Trophoblast cell (in vitro differentiated cells and primary cell): Measurements from ENCODE around the gene LAMA3.

ENCODE experiments used
- DNase-seq, 2 donors: peaks; one replicate each; pipeline ENCODE4 v3.0.0-alpha.2; 2016
- H2AFZ ChIP-seq: 2 replicates; pipeline ENCODE4 v1.6.1; 2013; ENCODE audit warnings: low read length, moderate library complexity, mild to moderate bottlenecking; ENCODE audit not compliant: insufficient read depth, poor library complexity
- H2AK5ac ChIP-seq: 2 replicates; pipeline ENCODE4 v1.6.1; 2013; ENCODE audit warnings: mild to moderate bottlenecking, low read length
- H2BK120ac ChIP-seq: 2 replicates; pipeline ENCODE4 v1.6.1; 2013; ENCODE audit warnings: low read length, mild to moderate bottlenecking, moderate library complexity; ENCODE audit not compliant: insufficient read depth, poor library complexity
- H2BK12ac ChIP-seq: 2 replicates; pipeline ENCODE4 v1.6.1; 2013; ENCODE audit warnings: mild to moderate bottlenecking, low read length, moderate library complexity
- H2BK5ac ChIP-seq: 2 replicates; pipeline ENCODE4 v1.6.1; 2013; ENCODE audit warnings: low read length, low read depth, moderate library complexity, mild to moderate bottlenecking; ENCODE audit not compliant: poor library complexity
- H3K14ac ChIP-seq: 2 replicates; pipeline ENCODE4 v1.6.1; 2013; ENCODE audit warnings: mild to moderate bottlenecking, low read length
- H3K18ac ChIP-seq: 2 replicates; pipeline ENCODE4 v1.6.1; 2013; ENCODE audit warnings: mild to moderate bottlenecking, low read length
- H3K23ac ChIP-seq: 2 replicates; pipeline ENCODE4 v1.6.1; 2013; ENCODE audit warnings: low read length
- H3K27ac ChIP-seq: 2 replicates; pipeline ENCODE4 v1.5.1; 2013; ENCODE audit warnings: low read depth, mild to moderate bottlenecking, inconsistent platforms, low read length, moderate library complexity
- H3K27me3 ChIP-seq: 2 replicates; pipeline ENCODE4 v1.6.1; 2013; ENCODE audit warnings: inconsistent platforms, mild to moderate bottlenecking, low read length, moderate library complexity; ENCODE audit not compliant: insufficient read depth
- H3K36me3 ChIP-seq, 2 experiments: 1 replicate in 1 of 2; 2 replicates in 1 of 2; pipeline ENCODE4 v1.6.1; 2013; ENCODE audit warnings: low read length in 2 of 2, mild to moderate bottlenecking in 2 of 2, moderate library complexity in 1 of 2; ENCODE audit not compliant: insufficient read depth in 2 of 2, control insufficient read depth in 1 of 2
- H3K4ac ChIP-seq: 2 replicates; pipeline ENCODE4 v1.6.1; 2013; ENCODE audit warnings: low read depth, mild to moderate bottlenecking, low read length, moderate library complexity
- H3K4me1 ChIP-seq, 2 experiments: 1 replicate in 1 of 2; 2 replicates in 1 of 2; pipeline ENCODE4 v1.6.1; 2013; ENCODE audit warnings: low read length in 2 of 2, mild to moderate bottlenecking in 2 of 2, moderate library complexity in 1 of 2; ENCODE audit not compliant: insufficient read depth in 2 of 2, control insufficient read depth in 1 of 2
- H3K4me2 ChIP-seq: 2 replicates; pipeline ENCODE4 v1.6.1; 2013; ENCODE audit warnings: inconsistent platforms, mild to moderate bottlenecking, low read length, moderate library complexity
- H3K4me3 ChIP-seq: 2 replicates; pipeline ENCODE4 v1.5.1; 2013; ENCODE audit warnings: mild to moderate bottlenecking, low read depth, low read length, inconsistent platforms
- H3K79me1 ChIP-seq: one replicate; pipeline ENCODE4 v1.6.1; 2013; ENCODE audit warnings: low read length
- H3K79me2 ChIP-seq: 2 replicates; pipeline ENCODE4 v1.6.1; 2013; ENCODE audit warnings: low read length, mild to moderate bottlenecking; ENCODE audit not compliant: control insufficient read depth, insufficient read depth, poor library complexity
- H3K9ac ChIP-seq: 2 replicates; pipeline ENCODE4 v1.6.1; 2013; ENCODE audit warnings: mild to moderate bottlenecking, low read length
- H3K9me3 ChIP-seq: 2 replicates; pipeline ENCODE4 v1.6.1; 2013; ENCODE audit warnings: low read depth, mild to moderate bottlenecking, control low read depth, inconsistent platforms, low read length; ENCODE audit not compliant: insufficient read depth
- H4K12ac ChIP-seq: 2 replicates; pipeline ENCODE4 v1.6.1; 2013; ENCODE audit warnings: low read depth, mild to moderate bottlenecking, low read length, moderate library complexity
- H4K8ac ChIP-seq: 2 replicates; pipeline ENCODE4 v1.6.1; 2013; ENCODE audit warnings: low read depth, mild to moderate bottlenecking, low read length, moderate library complexity
- H4K91ac ChIP-seq: one replicate; pipeline ENCODE4 v1.6.1; 2013; ENCODE audit warnings: low read depth, mild to moderate bottlenecking, low read length, moderate library complexity
- WGBS: extraction: QIAGEN DNeasy Blood & Tissue Kit; methylation state at CpG from one replicate; pipeline ENCODE4 v1.1.7; 2013; ENCODE audit warnings: missing lambda C conversion rate; ENCODE audit not compliant: insufficient read length, insufficient coverage; ENCODE audit errors: extremely low coverage; 5-methylcytosine and 5-hydroxymethylcytosine counted together

Gene LAMA3

GRCh38 chr18:23977103-23977502, 287.9 kb downstream of the LAMA3 start:
- no peak overlapping the region for H4K91ac ChIP-seq
- no CpG with 5 or more reads among the region's 7 CpGs for WGBS
- no peak overlapping the region for H3K14ac ChIP-seq
- H3K79me1 ChIP-seq, result no peaks in the 10 kb centered on the region
- no peak overlapping the region for H3K4me3 ChIP-seq
- H3K23ac ChIP-seq, result no peak overlapping the region
- no peak overlapping the region for H3K9ac ChIP-seq
- H2BK5ac ChIP-seq, result no peak overlapping the region
- DNase-seq, result no peak
- no peaks in the 10 kb centered on the region for H3K79me2 ChIP-seq
- H3K27me3 ChIP-seq, result no peaks in the 10 kb centered on the region
- H2AK5ac ChIP-seq, result no peak overlapping the region
- H2BK120ac ChIP-seq, result no peak overlapping the region
- no peak overlapping the region for H2AFZ ChIP-seq
- H3K4me2 ChIP-seq, result no peak overlapping the region
- no peaks in the 10 kb centered on the region for H3K9me3 ChIP-seq
- peaks cover 0 to under 1% of the 10 kb centered on the region in 2 experiments for H3K4me1 ChIP-seq
- H3K4ac ChIP-seq, result no peak overlapping the region
- no peak overlapping the region for H3K27ac ChIP-seq
- H3K18ac ChIP-seq, result no peak overlapping the region
- H3K36me3 ChIP-seq, result no peaks in the 10 kb centered on the region
- H4K12ac ChIP-seq, result no peak overlapping the region
- no peak overlapping the region for H4K8ac ChIP-seq
- H2BK12ac ChIP-seq, result no peak overlapping the region

- Histone ChIP-seq H3K79me1 (no peaks in the 10 kb centered on the region), H2BK12ac (no peak overlapping the region), H4K8ac (no peak overlapping the region), H4K91ac (no peak overlapping the region), H2BK120ac (no peak overlapping the region), H3K4me3 (no peak overlapping the region), H3K36me3 (no peaks in the 10 kb centered on the region), H3K79me2 (no peaks in the 10 kb centered on the region), H2BK5ac (no peak overlapping the region), H3K4ac (no peak overlapping the region), H3K4me2 (no peak overlapping the region), H4K12ac (no peak overlapping the region), H3K18ac (no peak overlapping the region), H3K27ac (no peak overlapping the region), H3K9me3 (no peaks in the 10 kb centered on the region), H3K9ac (no peak overlapping the region), H3K14ac (no peak overlapping the region), H2AK5ac (no peak overlapping the region), H3K23ac (no peak overlapping the region), H2AFZ (no peak overlapping the region), H3K27me3 (no peaks in the 10 kb centered on the region), H3K4me1 (peaks cover 3 to 4% of the 10 kb centered on the region in 2 experiments)
- WGBS, result no CpG with 5 or more reads among the region's 1 CpG
- no peak for DNase-seq
These were observed 288.6 kb downstream of the LAMA3 start for GRCh38 chr18:23977719-23978483.

GRCh38 chr18:23981369-23981980, 292.2 kb downstream of the LAMA3 start:
- Histone ChIP-seq H3K27ac (no peak overlapping the region), H3K4ac (no peak overlapping the region), H3K79me2 (no peaks in the 10 kb centered on the region), H2BK5ac (no peak overlapping the region), H3K4me1 (peaks cover 3 to 4% of the 10 kb centered on the region in 2 experiments), H3K4me2 (no peak overlapping the region), H3K18ac (no peak overlapping the region), H2BK120ac (no peak overlapping the region), H2AK5ac (no peak overlapping the region), H3K14ac (no peak overlapping the region), H3K27me3 (no peaks in the 10 kb centered on the region), H2AFZ (no peak overlapping the region), H2BK12ac (no peak overlapping the region), H3K9me3 (no peaks in the 10 kb centered on the region), H4K12ac (no peak overlapping the region), H3K36me3 (no peaks in the 10 kb centered on the region), H3K79me1 (no peaks in the 10 kb centered on the region), H4K91ac (no peak overlapping the region), H3K23ac (no peak overlapping the region), H4K8ac (no peak overlapping the region), H3K4me3 (no peak overlapping the region), H3K9ac (no peak overlapping the region)
- WGBS, result no CpG with 5 or more reads among the region's 8 CpGs
- no peak for DNase-seq

- no peaks in the 10 kb centered on the region for H3K79me1 ChIP-seq
- no peak overlapping the region for H4K12ac ChIP-seq
- no peak overlapping the region for H4K91ac ChIP-seq
- H3K79me2 ChIP-seq, result no peaks in the 10 kb centered on the region
- WGBS, result no CpG with 5 or more reads among the region's 17 CpGs
- no peaks in the 10 kb centered on the region for H3K27me3 ChIP-seq
- no peak overlapping the region for H2AK5ac ChIP-seq
- no peak overlapping the region for H3K4ac ChIP-seq
- H4K8ac ChIP-seq, result no peak overlapping the region
- H3K23ac ChIP-seq, result no peak overlapping the region
- DNase-seq, result peak; percentile 13 to 38
- H3K4me2 ChIP-seq, result no peak overlapping the region
- no peaks in the 10 kb centered on the region for H3K36me3 ChIP-seq
- no peaks in the 10 kb centered on the region for H3K9me3 ChIP-seq
- H2BK12ac ChIP-seq, result no peak overlapping the region
- H3K9ac ChIP-seq, result no peak overlapping the region
- no peak overlapping the region for H3K18ac ChIP-seq
- no peak overlapping the region for H3K4me3 ChIP-seq
- H3K27ac ChIP-seq, result no peak overlapping the region
- H2AFZ ChIP-seq, result no peak overlapping the region
- H2BK5ac ChIP-seq, result no peak overlapping the region
- peaks cover 3 to 4% of the 10 kb centered on the region in 2 experiments for H3K4me1 ChIP-seq
- no peak overlapping the region for H2BK120ac ChIP-seq
- no peak overlapping the region for H3K14ac ChIP-seq
These were observed 293.2 kb downstream of the LAMA3 start for GRCh38 chr18:23982155-23983079.
